GM12873 (cell line): ENCODE results near the gene AHNAK2.

Experiments used
- TF ChIP-seq, protein P1 (sequence below): IDR thresholded peaks from 2 replicates; pipeline ENCODE4 v1.5.1; 2012; ENCODE audit warnings: low read depth, mild to moderate bottlenecking, moderate library complexity, low read length, control low read depth; ENCODE audit not compliant: insufficient read depth; ENCODE audit errors: missing control alignments

Gene AHNAK2

DNA sequence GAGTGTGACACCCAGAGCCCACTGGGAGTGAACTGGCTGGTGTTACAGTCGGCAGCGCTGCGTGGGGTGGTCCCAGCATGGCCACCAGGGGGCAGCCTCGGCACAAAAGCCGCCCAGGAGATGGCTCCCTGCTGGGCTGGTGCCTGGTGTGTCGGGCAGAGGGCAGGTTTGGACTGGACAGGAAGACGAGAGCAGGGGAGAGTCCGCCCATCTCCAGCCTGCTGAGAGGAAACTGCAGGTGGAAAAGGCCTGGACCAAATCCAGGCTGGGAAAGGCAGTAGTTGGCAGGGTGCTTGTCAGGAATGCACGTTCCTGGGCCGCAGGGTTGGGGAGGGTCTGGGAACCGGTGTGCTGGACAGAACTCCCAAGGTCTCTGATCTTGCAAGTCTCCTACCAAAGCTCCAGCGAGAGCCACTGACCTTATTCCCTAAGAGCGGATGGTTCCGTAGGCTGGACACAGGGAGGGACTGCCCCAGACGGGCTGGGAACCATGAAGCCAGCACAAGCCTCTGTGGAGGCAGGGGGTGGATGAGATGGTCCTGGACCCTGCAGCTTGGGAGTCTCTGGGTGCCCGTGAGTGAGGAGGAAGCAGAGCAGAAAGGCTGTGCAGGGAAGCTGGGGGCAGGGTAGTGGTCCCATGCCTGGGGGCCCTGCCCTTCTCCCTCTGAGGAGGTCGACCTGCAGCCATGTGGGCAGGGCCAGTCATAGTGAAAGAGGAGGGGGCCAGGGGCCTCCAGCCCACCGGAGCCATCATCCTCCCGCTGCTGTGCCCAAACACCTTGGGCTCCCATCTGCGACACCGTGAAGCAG is 1.8 kb downstream of the AHNAK2 start:
- TF ChIP-seq, protein P1, sequence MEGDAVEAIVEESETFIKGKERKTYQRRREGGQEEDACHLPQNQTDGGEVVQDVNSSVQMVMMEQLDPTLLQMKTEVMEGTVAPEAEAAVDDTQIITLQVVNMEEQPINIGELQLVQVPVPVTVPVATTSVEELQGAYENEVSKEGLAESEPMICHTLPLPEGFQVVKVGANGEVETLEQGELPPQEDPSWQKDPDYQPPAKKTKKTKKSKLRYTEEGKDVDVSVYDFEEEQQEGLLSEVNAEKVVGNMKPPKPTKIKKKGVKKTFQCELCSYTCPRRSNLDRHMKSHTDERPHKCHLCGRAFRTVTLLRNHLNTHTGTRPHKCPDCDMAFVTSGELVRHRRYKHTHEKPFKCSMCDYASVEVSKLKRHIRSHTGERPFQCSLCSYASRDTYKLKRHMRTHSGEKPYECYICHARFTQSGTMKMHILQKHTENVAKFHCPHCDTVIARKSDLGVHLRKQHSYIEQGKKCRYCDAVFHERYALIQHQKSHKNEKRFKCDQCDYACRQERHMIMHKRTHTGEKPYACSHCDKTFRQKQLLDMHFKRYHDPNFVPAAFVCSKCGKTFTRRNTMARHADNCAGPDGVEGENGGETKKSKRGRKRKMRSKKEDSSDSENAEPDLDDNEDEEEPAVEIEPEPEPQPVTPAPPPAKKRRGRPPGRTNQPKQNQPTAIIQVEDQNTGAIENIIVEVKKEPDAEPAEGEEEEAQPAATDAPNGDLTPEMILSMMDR = peak; percentile 92

DNA sequence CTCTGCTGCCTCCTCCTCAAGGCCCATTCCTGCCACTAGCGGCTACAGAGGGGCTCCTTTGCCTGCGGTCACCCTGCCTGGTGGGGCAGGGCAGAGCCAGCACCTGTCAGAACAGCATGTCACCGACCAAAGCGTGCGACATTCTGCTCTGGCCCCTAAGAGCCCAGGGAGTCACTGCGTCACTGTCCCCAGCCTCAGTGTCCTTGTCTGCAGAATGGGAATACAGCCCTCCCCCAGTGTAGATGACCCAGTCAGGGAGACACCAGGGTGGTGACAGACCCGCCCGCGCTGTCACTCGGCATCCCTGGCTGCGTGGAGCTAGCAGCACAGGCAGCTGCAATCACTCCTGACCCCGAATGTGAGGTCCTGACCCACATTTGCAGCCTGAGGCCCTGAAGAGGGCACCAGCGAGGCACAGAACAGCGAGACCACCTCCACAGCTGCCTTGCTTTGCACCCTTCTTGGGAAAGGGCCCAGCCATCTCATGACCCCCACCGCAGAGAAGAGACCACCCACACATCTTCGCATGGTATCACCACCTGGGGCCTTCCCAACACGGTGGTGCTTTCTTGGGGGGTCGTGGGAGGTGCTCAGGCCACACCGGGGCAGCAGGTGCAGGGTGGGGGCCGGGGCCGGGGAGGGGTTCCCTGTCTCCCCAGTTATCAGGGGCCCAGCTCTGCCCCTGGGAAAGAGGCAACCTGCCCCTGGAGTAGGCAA is 2.5 kb downstream of the AHNAK2 start:
- TF ChIP-seq, protein P1 = peak; percentile 57

DNA sequence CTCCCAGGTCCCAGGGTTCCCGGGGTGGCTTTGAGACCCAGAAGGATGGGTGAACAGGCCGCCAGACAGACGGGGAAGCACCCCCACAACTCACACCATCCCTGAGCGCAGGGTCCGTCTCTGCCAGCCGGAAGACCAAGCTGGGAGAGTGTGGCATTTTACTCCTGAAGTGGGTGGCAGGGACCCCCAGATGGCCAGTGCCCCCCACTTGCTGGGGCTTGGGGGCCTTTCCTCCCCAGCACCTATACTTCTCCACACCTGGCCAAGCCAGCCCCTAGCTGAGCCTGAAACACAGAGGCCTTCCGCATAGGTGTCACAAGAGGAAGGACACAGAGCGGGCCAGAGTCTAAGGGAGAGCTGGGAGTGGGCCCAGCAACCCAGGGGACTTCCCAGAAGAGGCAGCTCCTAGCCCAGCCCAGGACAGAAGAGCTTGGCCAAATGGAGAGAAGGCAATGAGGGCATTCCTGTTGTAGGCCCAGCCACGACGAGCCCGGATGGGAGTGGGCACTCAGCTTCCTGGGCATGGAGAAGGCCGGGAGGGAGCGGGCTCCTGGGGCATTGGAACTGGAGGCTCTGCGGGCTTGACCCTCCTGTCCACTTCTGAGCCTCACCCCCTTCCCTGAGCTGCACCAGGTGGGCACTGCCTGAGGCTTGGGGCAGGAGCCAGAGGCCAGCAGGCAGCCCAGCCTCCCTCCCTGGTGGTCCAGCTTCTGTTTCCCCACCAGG is 3.3 kb downstream of the AHNAK2 start:
- TF ChIP-seq, protein P1 = no peak

DNA sequence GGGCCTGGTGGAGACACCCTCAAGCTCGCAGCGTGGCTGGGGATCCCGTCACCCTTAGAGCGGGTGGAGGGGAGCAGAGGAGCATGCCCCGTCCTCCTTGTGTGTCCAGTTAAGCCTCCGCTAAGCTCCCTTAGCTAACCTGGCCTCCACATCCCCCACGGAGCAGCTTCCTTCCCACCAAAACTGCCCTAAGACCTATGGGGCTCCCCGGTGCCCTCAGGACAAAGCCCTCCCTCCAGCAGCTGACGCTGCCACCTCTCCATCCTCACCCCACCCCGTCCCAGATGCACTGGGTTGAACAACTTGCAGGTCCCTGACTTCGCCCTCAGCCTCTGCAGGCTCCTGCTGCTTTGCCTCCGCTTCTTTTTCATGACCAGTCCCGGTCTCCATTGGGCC is 4.0 kb downstream of the AHNAK2 start:
- TF ChIP-seq, protein P1 = no peak

DNA sequence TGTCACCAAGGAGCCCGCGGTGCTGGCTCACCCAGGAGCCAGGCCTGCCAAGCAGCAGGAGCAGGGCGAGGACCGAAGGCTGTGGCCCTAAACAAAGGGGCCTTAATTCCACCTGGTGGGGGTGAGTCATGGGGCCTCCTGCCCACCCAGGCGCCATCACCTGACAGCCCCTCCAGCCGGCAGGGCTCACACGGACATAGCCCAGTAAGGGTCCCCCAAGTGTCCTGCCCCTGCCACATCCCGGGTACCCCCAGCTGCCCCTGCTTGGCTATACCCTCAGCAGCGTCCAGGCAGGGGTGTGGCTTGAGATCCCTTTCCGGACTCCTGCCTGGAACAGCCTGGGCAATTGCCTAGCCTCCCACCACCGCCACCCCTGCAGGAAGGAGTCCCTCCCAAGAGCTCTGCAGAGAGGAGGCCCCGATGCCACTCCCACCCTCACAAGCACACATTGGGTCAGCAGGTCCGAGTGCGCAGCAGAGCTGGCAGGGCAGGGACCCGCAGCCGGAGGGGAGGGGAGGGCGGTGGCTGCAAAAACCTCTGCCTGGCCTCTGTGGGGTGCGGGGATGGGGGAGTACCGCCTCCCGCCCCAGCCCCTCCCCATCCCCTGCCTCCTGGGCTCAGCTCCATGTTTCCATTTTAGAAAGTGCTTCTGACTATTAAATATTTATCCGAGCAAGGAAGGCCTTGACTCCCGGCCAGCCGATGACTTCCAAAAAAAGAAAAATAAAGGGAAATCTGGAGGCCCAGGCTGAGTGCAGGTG is 4.6 kb downstream of the AHNAK2 start:
- TF ChIP-seq, protein P1 = no peak

DNA sequence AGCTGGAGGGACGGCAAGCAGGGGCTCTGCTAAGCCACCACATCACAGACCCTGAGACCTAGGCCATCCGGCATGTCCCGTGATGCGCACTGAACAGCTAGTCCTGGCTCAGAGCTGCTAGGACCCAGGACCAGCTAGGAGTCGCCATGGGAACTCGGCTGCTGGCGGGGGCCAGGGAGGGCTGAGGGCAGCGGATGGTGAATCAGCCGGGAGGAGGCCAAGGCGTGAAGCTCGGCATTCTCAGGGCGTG is 5.1 kb downstream of the AHNAK2 start:
- TF ChIP-seq, protein P1 = no peak
